NCI-H460 (cell line): ENCODE data around the gene EBNA1BP2. TPM values are rescaled to one million over a fixed set of nuclear protein-coding genes. Genes with fewer than 3 reads are reported as not detected.
"Not testable (repeated sequence)": the region's sequence is repeated elsewhere in the genome, so short reads cannot be mapped to it uniquely, and the experiment has no call there.

Experiments
- DNase-seq: peaks from one replicate; pipeline ENCODE4 v3.0.0-alpha.2; 2016; ENCODE audit warnings: low read depth; ENCODE audit errors: extremely low read depth
- small RNA-seq, 2 experiments: library from RNA; depleted of rRNA; stranded (forward); fragments of <200 nt; gene quantifications; one replicate each; pipeline ENCODE3, GENCODE V24; 2014
- total RNA-seq: library from RNA; depleted of rRNA; stranded (reverse); fragments of >200 nt; shearing (Covaris generic); gene quantifications from 2 replicates; pipeline ENCODE4 v1.2.3, GENCODE V29; 2014; rRNA removed

Gene EBNA1BP2
- total RNA-seq, 1 experiment from 2014 or later, result 154 TPM

GRCh38 chr1:43123031-43123430 lies 49.1 kb downstream of the EBNA1BP2 start:
- DNase-seq, result no peak

DNA sequence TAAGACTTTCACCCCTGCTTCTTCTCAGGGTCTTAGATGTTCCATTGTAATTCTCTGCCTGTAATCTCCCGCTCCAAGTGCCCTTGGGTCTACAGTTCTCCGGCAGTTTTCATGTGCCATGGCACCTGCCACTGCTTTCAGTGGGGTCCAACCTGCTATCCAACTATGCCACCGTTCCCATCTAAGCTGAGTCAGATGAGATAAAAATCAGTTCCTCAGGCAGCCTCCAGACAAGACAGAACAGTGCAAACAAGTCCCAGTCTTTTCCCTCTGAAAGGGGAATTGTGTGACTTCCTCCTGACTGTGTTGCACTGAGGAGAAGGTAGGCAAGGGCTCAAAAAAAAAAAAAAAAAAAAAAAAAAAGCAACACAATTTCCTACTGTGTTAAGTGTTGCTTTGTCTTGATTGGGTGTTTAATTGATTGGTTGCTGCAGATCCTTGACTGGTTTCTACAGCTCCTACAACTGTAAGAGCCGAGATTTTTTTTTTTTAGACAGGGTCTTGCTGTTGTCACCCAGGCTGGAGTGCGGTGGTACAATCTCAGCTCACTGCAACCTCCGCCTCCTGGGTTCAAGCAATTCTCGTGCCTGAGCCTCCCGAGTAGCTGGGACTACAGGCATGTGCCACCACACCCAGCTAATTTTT lies 50.7 kb downstream of the EBNA1BP2 start:
- DNase-seq, result no peak

- DNase-seq, result not testable (repeated sequence)
These were observed 52.0 kb downstream of the EBNA1BP2 start for GRCh38 chr1:43119928-43120586.

Small RNAs within 50 kb of the gene (small RNA-seq; reads per million reads assigned to genes)
- 0 reads per million in 2 experiments for gene RNA5SP46

Other genes with a start within 250 kb of the EBNA1BP2 start
- 129 and 170 TPM in 2 replicates for gene SLC2A1, start 213.4 kb downstream of the EBNA1BP2 start, total RNA-seq
- 0.46 and 0.69 TPM in 2 replicates for gene CFAP57, start within 50 bp of the EBNA1BP2 start, total RNA-seq
- gene TMEM125, start 97.7 kb upstream of the EBNA1BP2 start, total RNA-seq, result not detected in 2 replicates
- gene C1orf210, start 113.3 kb upstream of the EBNA1BP2 start, total RNA-seq, result 0.12 TPM in 1 of 2 replicates, not detected in the other
- not detected in 2 replicates for gene TIE1, start 128.7 kb upstream of the EBNA1BP2 start, total RNA-seq
- not detected in 2 replicates for gene MPL, start 165.5 kb upstream of the EBNA1BP2 start, total RNA-seq
- gene CDC20, start 186.7 kb upstream of the EBNA1BP2 start, total RNA-seq, result 81.9 and 84.7 TPM in 2 replicates
- gene ELOVL1, start 195.7 kb upstream of the EBNA1BP2 start, total RNA-seq, result 68.9 and 69.5 TPM in 2 replicates
- gene MED8, start 217.5 kb upstream of the EBNA1BP2 start, total RNA-seq, result 48.2 and 50.4 TPM in 2 replicates
- 13.8 and 16.2 TPM in 2 replicates for gene SZT2, start 217.6 kb upstream of the EBNA1BP2 start, total RNA-seq